Prostate gland (tissue), 2 donors: Measurements from ENCODE around the gene STAMBPL1.

Source experiments
- CTCF ChIP-seq, 4 experiments: fragments of 200-600 bp in 2 of 4; fragments of 450-650 bp in 2 of 4; sonication (generic) in 2 of 4; IDR thresholded peaks; 1 replicate in 3 of 4; 2 replicates in 1 of 4; pipeline ENCODE4 v1.5.1; 2016 to 2019; ENCODE audit warnings: antibody characterized with exemption in 4 of 4, mild to moderate bottlenecking in 2 of 4, moderate library complexity in 2 of 4
- POLR2A ChIP-seq: fragments of 450-650 bp; IDR thresholded peaks from one replicate; pipeline ENCODE4 v1.6.1; 2016; ENCODE audit warnings: antibody characterized with exemption, mild to moderate bottlenecking

- TF ChIP-seq CTCF (IDR thresholded peaks at IDR 0.05) (no peak), POLR2A (no peak)
Measured at GRCh38 chr10:88949912-88950837, 70.1 kb downstream of the STAMBPL1 start.
